NCI-H524 (cell line): Measurements from ENCODE around the gene TMEM131L.
A peak's percentile ranks its signal among the peaks of the same experiment; 100 is the strongest.
"Not testable (repeated sequence)": the region's sequence is repeated elsewhere in the genome, so short reads cannot be mapped to it uniquely, and the experiment has no call there.

ENCODE experiments used
- DNase-seq, 2 experiments: peaks; one replicate each; lab custom pipeline; 2025; lab: John Stamatoyannopoulos, UW

The TMEM131L gene

GRCh38 chr4:153655002-153655541, 188.9 kb downstream of the TMEM131L start:
- no peak for DNase-seq

GRCh38 chr4:153655928-153656327, 189.8 kb downstream of the TMEM131L start:
- no peak for DNase-seq

GRCh38 chr4:153661215-153661822, 195.2 kb downstream of the TMEM131L start:
- no peak for DNase-seq

- no peak for DNase-seq
Observed at GRCh38 chr4:153661908-153662307, 195.7 kb downstream of the TMEM131L start.

- DNase-seq: no peak
Observed at GRCh38 chr4:153663667-153664066, 197.5 kb downstream of the TMEM131L start.

GRCh38 chr4:153666505-153666904, 200.3 kb downstream of the TMEM131L start:
- not testable (repeated sequence) for DNase-seq

GRCh38 chr4:153668647-153669046, 202.5 kb downstream of the TMEM131L start:
- peak in 1 of 2 experiments; percentile 11 for DNase-seq

- DNase-seq: no peak
Observed at GRCh38 chr4:153669838-153670237, 203.7 kb downstream of the TMEM131L start.

- DNase-seq: no peak
Observed at GRCh38 chr4:153676486-153676885, 210.3 kb downstream of the TMEM131L start.

GRCh38 chr4:153676984-153677383, 210.8 kb downstream of the TMEM131L start:
- DNase-seq: no peak

GRCh38 chr4:153679486-153679885, 213.3 kb downstream of the TMEM131L start:
- DNase-seq: no peak

- no peak for DNase-seq
Observed at GRCh38 chr4:153683763-153684181, 217.6 kb downstream of the TMEM131L start.

GRCh38 chr4:153684182-153684970, 218.2 kb downstream of the TMEM131L start, which contains the start of gene TLR2:
TSS of gene TLR2 (plus strand) at chr4:153684280. CDS start at chr4:153702908, 18,628 bp downstream.
- DNase-seq: peak in 1 of 2 experiments; percentile 23

GRCh38 chr4:153684971-153685371, 218.8 kb downstream of the TMEM131L start:
- DNase-seq: no peak
